HG03066 (cell line): ENCODE measurements around the gene TMEM218.
A peak's percentile ranks its signal among the peaks of the same experiment; 100 is the strongest.

ENCODE experiments used
- ATAC-seq: cut with Tn5 transposase; IDR thresholded peaks from one replicate; pipeline ENCODE4 v1.9.1; 2021; ENCODE audit warnings: low read depth; ENCODE audit not compliant: unreplicated experiment

Gene TMEM218

GRCh38 chr11:125111343-125112207 is at the start of gene TMEM218:
TSS of gene TMEM218 (minus strand) at chr11:125111626. CDS start at chr11:125102241, 9,385 bp downstream.
- peak; percentile 96 for ATAC-seq

GRCh38 chr11:125157953-125158680 is 46.7 kb upstream of the TMEM218 start:
- no peak for ATAC-seq

- no peak for ATAC-seq
Observed at GRCh38 chr11:125157118-125157733, 45.8 kb upstream of the TMEM218 start.

GRCh38 chr11:125156346-125157117 is 45.1 kb upstream of the TMEM218 start:
- ATAC-seq: no peak

- ATAC-seq: no peak
Observed at GRCh38 chr11:125155767-125156166, 44.3 kb upstream of the TMEM218 start.

- ATAC-seq: no peak
Observed at GRCh38 chr11:125155100-125155444, 43.6 kb upstream of the TMEM218 start.

GRCh38 chr11:125154378-125155099 is 43.1 kb upstream of the TMEM218 start:
- no peak for ATAC-seq

GRCh38 chr11:125153837-125154236 is 42.4 kb upstream of the TMEM218 start:
- ATAC-seq: no peak

- ATAC-seq: no peak
Observed at GRCh38 chr11:125148743-125149142, 37.3 kb upstream of the TMEM218 start.

GRCh38 chr11:125148011-125148410 is 36.6 kb upstream of the TMEM218 start:
- ATAC-seq: no peak

- ATAC-seq: no peak
Observed at GRCh38 chr11:125147280-125147679, 35.9 kb upstream of the TMEM218 start.

GRCh38 chr11:125146232-125146631 is 34.8 kb upstream of the TMEM218 start:
- ATAC-seq: no peak

GRCh38 chr11:125141686-125142535 is 30.5 kb upstream of the TMEM218 start:
- ATAC-seq: peak; percentile 91

- no peak for ATAC-seq
Observed at GRCh38 chr11:125141178-125141577, 29.8 kb upstream of the TMEM218 start.

GRCh38 chr11:125140233-125140632 is 28.8 kb upstream of the TMEM218 start:
- ATAC-seq: no peak

GRCh38 chr11:125139778-125140177 is 28.4 kb upstream of the TMEM218 start:
- no peak for ATAC-seq

- no peak for ATAC-seq
Observed at GRCh38 chr11:125138966-125139365, 27.5 kb upstream of the TMEM218 start.

- ATAC-seq: no peak
Observed at GRCh38 chr11:125136001-125136400, 24.6 kb upstream of the TMEM218 start.

- no peak for ATAC-seq
Observed at GRCh38 chr11:125132596-125132995, 21.2 kb upstream of the TMEM218 start.
